ENCODE measurements around the gene PODXL. TPM values are rescaled to one million over a fixed set of nuclear protein-coding genes. Genes with fewer than 3 reads are reported as not detected.

Gene PODXL
- total and polyA plus RNA-seq, 2 donors (not counting 3 experiments of a cell fraction or from before 2014, with no cell fraction given), result 86.4 to 156 TPM

GRCh38 chr7:131493081-131493480 is 63.3 kb downstream of the PODXL start:
- Histone ChIP-seq H3K4me1 (ENCODE audit: control insufficient read depth, extremely low read depth, insufficient read depth, low read length) (no peaks in the 10 kb centered on the region), H3K4me3 (replicated peaks in 1 of 3; ENCODE audit: insufficient read depth in 1 of 3, low read depth in 1 of 3, low read length in 3 of 3) (no peak overlapping the region), H3K9me3 (replicated peaks; ENCODE audit: control insufficient read depth, insufficient read depth, low read length) (no peaks in the 10 kb centered on the region), H3K27me3 (ENCODE audit: control insufficient read depth in 2 of 2, insufficient read depth in 2 of 2, low read length in 2 of 2) (no peaks in the 10 kb centered on the region), H3K4me2 (ENCODE audit: insufficient read depth, low read length) (no peak overlapping the region), H3K36me3 (ENCODE audit: control insufficient read depth in 2 of 2, extremely low read depth in 1 of 2, insufficient read depth in 2 of 2, low read length in 2 of 2) (peaks cover 0 to 4% of the 10 kb centered on the region in 2 experiments), H3K9me1 (replicated peaks; ENCODE audit: control insufficient read depth, extremely low read depth, insufficient read depth, low read length) (no peaks in the 10 kb centered on the region), H3K27ac (ENCODE audit: insufficient read depth, low read depth, low read length) (no peak overlapping the region), H3K9ac (replicated peaks; ENCODE audit: extremely low read depth, insufficient read depth, low read length) (no peak overlapping the region), H2AFZ (ENCODE audit: low read depth, low read length) (no peak overlapping the region), H4K20me1 (replicated peaks; ENCODE audit: control insufficient read depth, extremely low read depth, insufficient read depth, low read length) (no peaks in the 10 kb centered on the region), H3K79me2 (ENCODE audit: control insufficient read depth, insufficient read depth, low read length) (no peaks in the 10 kb centered on the region)
- no TSS peak for BruUV-seq (replicated peaks)
- no peak for TF ChIP-seq CTCF (IDR thresholded peaks at IDR 0.05; ENCODE audit: extremely low read depth in 1 of 2, insufficient read depth in 1 of 2, low read depth in 1 of 2, low read length in 2 of 2)
- TF ChIP-seq JUN (IDR thresholded peaks at IDR 0.05; ENCODE audit: borderline replicate concordance, insufficient read depth, insufficient read length, low read depth), result no peak
- TF ChIP-seq MYC (IDR thresholded peaks at IDR 0.05; ENCODE audit: low read depth, low read length), result no peak
- TF ChIP-seq EZH2 (IDR thresholded peaks at IDR 0.05; ENCODE audit: borderline replicate concordance, low read depth, low read length, severe bottlenecking), result no peak
- dilution Hi-C loops (cut with MboI; ENCODE audit: extremely low pct_ligation_motif_present, low sequenced_read_pairs), result no loop called here
- POLR2A ChIA-PET, result interaction anchor here (0.7 kb wide), 1 partner anchor 17 kb away, joined by 6 read pairs; no protein-coding TSS in a partner anchor
- no peak for DNase-seq (ENCODE audit: low read depth, low spot score)
- CTCF ChIA-PET, result interaction anchor here (1.2 to 2.3 kb wide), 5 partner anchors 9 to 73 kb away, joined by 3 to 8 read pairs (median 6); no protein-coding TSS in a partner anchor
- FAIRE-seq, result no peak
- intact Hi-C loops (cut with micrococcal nuclease), result no loop called here

- Histone ChIP-seq H3K4me2 (ENCODE audit: insufficient read depth, low read length) (no peak overlapping the region), H3K9me3 (replicated peaks; ENCODE audit: control insufficient read depth, insufficient read depth, low read length) (no peaks in the 10 kb centered on the region), H3K79me2 (ENCODE audit: control insufficient read depth, insufficient read depth, low read length) (no peaks in the 10 kb centered on the region), H4K20me1 (replicated peaks; ENCODE audit: control insufficient read depth, extremely low read depth, insufficient read depth, low read length) (no peaks in the 10 kb centered on the region), H2AFZ (ENCODE audit: low read depth, low read length) (no peak overlapping the region), H3K36me3 (ENCODE audit: control insufficient read depth in 2 of 2, extremely low read depth in 1 of 2, insufficient read depth in 2 of 2, low read length in 2 of 2) (peaks cover 0 to 2% of the 10 kb centered on the region in 2 experiments), H3K27ac (ENCODE audit: insufficient read depth, low read depth, low read length) (no peak overlapping the region), H3K4me1 (ENCODE audit: control insufficient read depth, extremely low read depth, insufficient read depth, low read length) (peaks cover 28% of the 10 kb centered on the region), H3K9me1 (replicated peaks; ENCODE audit: control insufficient read depth, extremely low read depth, insufficient read depth, low read length) (no peaks in the 10 kb centered on the region), H3K9ac (replicated peaks; ENCODE audit: extremely low read depth, insufficient read depth, low read length) (no peak overlapping the region), H3K27me3 (ENCODE audit: control insufficient read depth in 2 of 2, insufficient read depth in 2 of 2, low read length in 2 of 2) (no peaks in the 10 kb centered on the region), H3K4me3 (replicated peaks in 1 of 3; ENCODE audit: insufficient read depth in 1 of 3, low read depth in 1 of 3, low read length in 3 of 3) (no peak overlapping the region)
- no TSS peak for BruUV-seq (replicated peaks)
- no peak for TF ChIP-seq FOS (IDR thresholded peaks at IDR 0.05; ENCODE audit: borderline replicate concordance, insufficient read depth, low read length)
- TF ChIP-seq JUN (IDR thresholded peaks at IDR 0.05; ENCODE audit: borderline replicate concordance, insufficient read depth, insufficient read length, low read depth), result no peak
- TF ChIP-seq POLR2A (IDR thresholded peaks at IDR 0.05; ENCODE audit: low read depth, low read length), result no peak
- TF ChIP-seq MAX (IDR thresholded peaks at IDR 0.05; ENCODE audit: insufficient read depth, insufficient read length), result no peak
- TF ChIP-seq CTCF (IDR thresholded peaks at IDR 0.05; ENCODE audit: extremely low read depth in 1 of 2, insufficient read depth in 1 of 2, low read depth in 1 of 2, low read length in 2 of 2), result no peak
- no peak for TF ChIP-seq EZH2 (IDR thresholded peaks at IDR 0.05; ENCODE audit: borderline replicate concordance, low read depth, low read length, severe bottlenecking)
- no peak for TF ChIP-seq GATA2 (IDR thresholded peaks at IDR 0.05; ENCODE audit: insufficient read depth, insufficient read length, low read depth, low read length)
- no peak for TF ChIP-seq MYC (IDR thresholded peaks at IDR 0.05; ENCODE audit: low read depth, low read length)
- TF ChIP-seq POLR2AphosphoS5 (IDR thresholded peaks at IDR 0.05; ENCODE audit: insufficient read depth, low read depth, low read length), result no peak
- intact Hi-C loops (cut with micrococcal nuclease) (loop anchor here (10.0 kb wide), 1 partner anchor 595 kb away; no protein-coding TSS in a partner anchor), dilution Hi-C loops (cut with MboI; ENCODE audit: extremely low pct_ligation_motif_present, low sequenced_read_pairs) (no loop called here)
- CTCF ChIA-PET, result interaction anchor here (1.0 to 3.2 kb wide), 2 partner anchors 14 to 421 kb away, joined by 3 to 7 read pairs; no protein-coding TSS in a partner anchor
- FAIRE-seq (no peak), DNase-seq (ENCODE audit: low read depth, low spot score) (no peak)
- POLR2A ChIA-PET, result no interaction called here
Observed at GRCh38 chr7:131489881-131490280, 66.5 kb downstream of the PODXL start.

Data from endothelial cell of umbilical vein (primary cell).